Left ventricle myocardium inferior (tissue), 1 donor: ENCODE results near the gene ANTXR1. TPM values are rescaled to one million over a fixed set of nuclear protein-coding genes. Genes with fewer than 3 reads are reported as not detected.

ENCODE experiments used
- DNase-seq: peaks from one replicate; pipeline ENCODE4 v3.0.0-alpha.2; 2020
- H3K27ac ChIP-seq: fragments of 200-600 bp; replicated peaks from 2 replicates; pipeline ENCODE4 v1.8.0; 2021
- H3K27me3 ChIP-seq: fragments of 200-600 bp; 2 replicates; pipeline ENCODE4 v1.8.0; 2021; ENCODE audit warnings: low read depth
- H3K36me3 ChIP-seq: fragments of 200-600 bp; 2 replicates; pipeline ENCODE4 v1.8.0; 2021
- H3K4me1 ChIP-seq: fragments of 200-600 bp; 2 replicates; pipeline ENCODE4 v1.8.0; 2021
- H3K4me3 ChIP-seq: fragments of 200-600 bp; 2 replicates; pipeline ENCODE4 v1.8.0; 2021; ENCODE audit warnings: mild to moderate bottlenecking, moderate library complexity
- H3K9me3 ChIP-seq: fragments of 200-600 bp; replicated peaks from 2 replicates; pipeline ENCODE4 v1.8.0; 2021
- intact Hi-C: fragments of 100-400 bp; cut with micrococcal nuclease; formaldehyde crosslinking; loops from one replicate; pipeline ENCODE4 v1.11.0; 2022
- total RNA-seq: library from RNA; stranded (reverse); fragmentation: NEBNext Ultra II Directional; extraction: Animal tissue kit (Norgen Biotek cat#: 25700); gene quantifications from one replicate; pipeline ENCODE4 v1.2.1, GENCODE V29; 2021
- TF ChIP-seq, protein P1 (sequence below): fragments of 200-600 bp; IDR thresholded peaks from 2 replicates; pipeline ENCODE4 v1.8.0; 2021; ENCODE audit warnings: antibody characterized with exemption, mild to moderate bottlenecking, borderline replicate concordance
- donor health status: DM: no; HTN: yes; CAD: no; lungs with severe emphysema.

Gene ANTXR1
- total RNA-seq, 1 donor from 2014 or later: 23.3 TPM

GRCh38 chr2:69033461-69034095 lies 20.6 kb downstream of the ANTXR1 start:
- peak overlapping the region; percentile 25 for H3K27ac ChIP-seq
- intact Hi-C loops: no loop called here
- H3K4me3 ChIP-seq: no peak overlapping the region
- peaks cover 16% of the 10 kb centered on the region for H3K4me1 ChIP-seq
- no peak for DNase-seq
- TF ChIP-seq, protein P1, sequence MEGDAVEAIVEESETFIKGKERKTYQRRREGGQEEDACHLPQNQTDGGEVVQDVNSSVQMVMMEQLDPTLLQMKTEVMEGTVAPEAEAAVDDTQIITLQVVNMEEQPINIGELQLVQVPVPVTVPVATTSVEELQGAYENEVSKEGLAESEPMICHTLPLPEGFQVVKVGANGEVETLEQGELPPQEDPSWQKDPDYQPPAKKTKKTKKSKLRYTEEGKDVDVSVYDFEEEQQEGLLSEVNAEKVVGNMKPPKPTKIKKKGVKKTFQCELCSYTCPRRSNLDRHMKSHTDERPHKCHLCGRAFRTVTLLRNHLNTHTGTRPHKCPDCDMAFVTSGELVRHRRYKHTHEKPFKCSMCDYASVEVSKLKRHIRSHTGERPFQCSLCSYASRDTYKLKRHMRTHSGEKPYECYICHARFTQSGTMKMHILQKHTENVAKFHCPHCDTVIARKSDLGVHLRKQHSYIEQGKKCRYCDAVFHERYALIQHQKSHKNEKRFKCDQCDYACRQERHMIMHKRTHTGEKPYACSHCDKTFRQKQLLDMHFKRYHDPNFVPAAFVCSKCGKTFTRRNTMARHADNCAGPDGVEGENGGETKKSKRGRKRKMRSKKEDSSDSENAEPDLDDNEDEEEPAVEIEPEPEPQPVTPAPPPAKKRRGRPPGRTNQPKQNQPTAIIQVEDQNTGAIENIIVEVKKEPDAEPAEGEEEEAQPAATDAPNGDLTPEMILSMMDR: no peak
- H3K36me3 ChIP-seq: no peaks in the 10 kb centered on the region
- no peaks in the 10 kb centered on the region for H3K27me3 ChIP-seq
- H3K9me3 ChIP-seq: no peaks in the 10 kb centered on the region

GRCh38 chr2:69034122-69034521 lies 21.1 kb downstream of the ANTXR1 start:
- TF ChIP-seq, protein P1: no peak
- no peaks in the 10 kb centered on the region for H3K9me3 ChIP-seq
- no peaks in the 10 kb centered on the region for H3K36me3 ChIP-seq
- peaks cover 16% of the 10 kb centered on the region for H3K4me1 ChIP-seq
- peak overlapping the region; percentile 25 for H3K27ac ChIP-seq
- H3K4me3 ChIP-seq: no peak overlapping the region
- H3K27me3 ChIP-seq: no peaks in the 10 kb centered on the region
- no peak for DNase-seq
- intact Hi-C loops: no loop called here

- Histone ChIP-seq H3K4me3 (no peak overlapping the region), H3K9me3 (no peaks in the 10 kb centered on the region), H3K27ac (peak overlapping the region; percentile 25), H3K27me3 (peaks cover under 1% of the 10 kb centered on the region), H3K4me1 (peaks cover 16% of the 10 kb centered on the region), H3K36me3 (no peaks in the 10 kb centered on the region)
- intact Hi-C loops: no loop called here
- TF ChIP-seq, protein P1: no peak
- no peak for DNase-seq
Measured at GRCh38 chr2:69034845-69035244, 21.9 kb downstream of the ANTXR1 start.

GRCh38 chr2:69036926-69037325 lies 23.9 kb downstream of the ANTXR1 start:
- intact Hi-C loops: no loop called here
- no peak overlapping the region for H3K27ac ChIP-seq
- H3K4me3 ChIP-seq: no peak overlapping the region
- no peaks in the 10 kb centered on the region for H3K9me3 ChIP-seq
- peaks cover 5% of the 10 kb centered on the region for H3K27me3 ChIP-seq
- TF ChIP-seq, protein P1: no peak
- peaks cover 16% of the 10 kb centered on the region for H3K4me1 ChIP-seq
- no peak for DNase-seq
- H3K36me3 ChIP-seq: no peaks in the 10 kb centered on the region

GRCh38 chr2:69041214-69041613 lies 28.2 kb downstream of the ANTXR1 start:
- no peak for DNase-seq
- Histone ChIP-seq H3K27me3 (peaks cover 5% of the 10 kb centered on the region), H3K4me1 (peaks cover 3% of the 10 kb centered on the region), H3K4me3 (no peak overlapping the region), H3K36me3 (peaks cover 6% of the 10 kb centered on the region), H3K9me3 (no peaks in the 10 kb centered on the region), H3K27ac (peak overlapping the region; percentile 51)
- intact Hi-C loops: no loop called here
- TF ChIP-seq, protein P1: no peak
